Daoy (cell line): ENCODE measurements around the gene TYW1B. TPM values are rescaled to one million over a fixed set of nuclear protein-coding genes. Genes with fewer than 3 reads are reported as not detected.
A peak's percentile ranks its signal among the peaks of the same experiment; 100 is the strongest.
"Not testable (repeated sequence)": the region's sequence is repeated elsewhere in the genome, so short reads cannot be mapped to it uniquely, and the experiment has no call there.

Experiments used
- DNase-seq: peaks from one replicate; pipeline ENCODE4 v3.0.0-alpha.2; 2015; ENCODE audit warnings: low read depth
- total RNA-seq: library from RNA; depleted of rRNA; stranded (reverse); fragments of >200 nt; shearing (Covaris generic); gene quantifications from 2 replicates; pipeline ENCODE4 v1.2.3, GENCODE V29; 2014; rRNA removed

TYW1B gene
- total RNA-seq, 1 experiment from 2014 or later = 4.5 TPM

- not testable (repeated sequence) for DNase-seq
These were observed 272.8 kb downstream of the TYW1B start for GRCh38 chr7:72555238-72555637.

- DNase-seq = not testable (repeated sequence)
These were observed 273.6 kb downstream of the TYW1B start for GRCh38 chr7:72554401-72554800.

GRCh38 chr7:72550454-72550853, 277.5 kb downstream of the TYW1B start:
- DNase-seq = not testable (repeated sequence)

GRCh38 chr7:72546586-72547237, 281.3 kb downstream of the TYW1B start:
- DNase-seq = peak; percentile 33

- DNase-seq = not testable (repeated sequence)
These were observed 283.5 kb downstream of the TYW1B start for GRCh38 chr7:72544531-72544930.

GRCh38 chr7:72540923-72541322, 287.1 kb downstream of the TYW1B start:
- DNase-seq = no peak

- DNase-seq = peak; percentile 15
These were observed 287.8 kb downstream of the TYW1B start for GRCh38 chr7:72540106-72540611.

GRCh38 chr7:72539702-72540101, 288.3 kb downstream of the TYW1B start:
- DNase-seq = no peak

GRCh38 chr7:72538856-72539255, 289.1 kb downstream of the TYW1B start:
- DNase-seq = peak; percentile 54

- DNase-seq = peak; percentile 32
These were observed 289.9 kb downstream of the TYW1B start for GRCh38 chr7:72538147-72538546.

GRCh38 chr7:72536038-72536437, 292.0 kb downstream of the TYW1B start:
- peak; percentile 48 for DNase-seq

- not testable (repeated sequence) for DNase-seq
These were observed 297.0 kb downstream of the TYW1B start for GRCh38 chr7:72531048-72531447.

Other genes with a start within 250 kb of the TYW1B start
- 6.7 and 7.1 TPM in 2 replicates for gene POM121, start 96.9 kb upstream of the TYW1B start, total RNA-seq
- 0.21 TPM in 1 of 2 replicates, not detected in the other for gene TRIM74, start 141.3 kb upstream of the TYW1B start, total RNA-seq
- gene SPDYE8, start 201.6 kb upstream of the TYW1B start, total RNA-seq = not detected in 2 replicates
- gene SPDYE11, start 229.7 kb upstream of the TYW1B start, total RNA-seq = not detected in 2 replicates